HepG2 (cell line): Measurements from ENCODE around the gene CD40. TPM values are rescaled to one million over a fixed set of nuclear protein-coding genes. Genes with fewer than 3 reads are reported as not detected.

Experiments
- AFF4 ChIP-seq: sonication (generic); formaldehyde crosslinking; IDR thresholded peaks from 2 replicates; pipeline ENCODE4 v1.4.0; 2020; ENCODE audit warnings: missing genetic modification reagents
- ATRX ChIP-seq: sonication (generic); formaldehyde crosslinking; IDR thresholded peaks from 2 replicates; pipeline ENCODE4 v1.4.0; 2020; ENCODE audit warnings: missing genetic modification reagents, borderline replicate concordance
- CENPX ChIP-seq: sonication (generic); formaldehyde crosslinking; IDR thresholded peaks from 2 replicates; pipeline ENCODE4 v1.9.0; 2021; ENCODE audit warnings: mild to moderate bottlenecking, missing genetic modification reagents, moderate library complexity
- E2F1 ChIP-seq: sonication (generic); formaldehyde crosslinking; IDR thresholded peaks from 2 replicates; pipeline ENCODE4 v1.5.0; 2020; ENCODE audit warnings: missing genetic modification reagents
- ESRRA ChIP-seq: sonication (generic); formaldehyde crosslinking; IDR thresholded peaks from 2 replicates; pipeline ENCODE4 v1.5.1; 2020; ENCODE audit warnings: mild to moderate bottlenecking, low read depth, missing genetic modification reagents
- FOSL1 ChIP-seq: sonication (generic); formaldehyde crosslinking; IDR thresholded peaks from 2 replicates; pipeline ENCODE4 v1.9.0; 2021; ENCODE audit warnings: missing genetic modification reagents, borderline replicate concordance
- GMEB1 ChIP-seq: sonication (generic); formaldehyde crosslinking; IDR thresholded peaks from 2 replicates; pipeline ENCODE4 v1.5.1; 2020; ENCODE audit warnings: missing genetic modification reagents, mild to moderate bottlenecking, borderline replicate concordance
- NFIC ChIP-seq: IDR thresholded peaks from 2 replicates; pipeline ENCODE4 v1.6.1; 2012; ENCODE audit warnings: mild to moderate bottlenecking, low read length, inconsistent platforms
- TFDP2 ChIP-seq: sonication (generic); formaldehyde crosslinking; IDR thresholded peaks from 2 replicates; pipeline ENCODE4 v1.4.0; 2020; ENCODE audit warnings: missing genetic modification reagents
- ZBED4 ChIP-seq: sonication (generic); formaldehyde crosslinking; IDR thresholded peaks from 2 replicates; pipeline ENCODE4 v1.4.0; 2020; ENCODE audit warnings: missing genetic modification reagents, borderline replicate concordance
- ZBTB33 ChIP-seq: sonication (generic); formaldehyde crosslinking; IDR thresholded peaks from 2 replicates; pipeline ENCODE4 v1.4.0; 2020; ENCODE audit warnings: missing genetic modification reagents
- ZBTB8A ChIP-seq: sonication (generic); formaldehyde crosslinking; IDR thresholded peaks from 2 replicates; pipeline ENCODE4 v1.4.0; 2020; ENCODE audit warnings: mild to moderate bottlenecking, low read depth, missing genetic modification reagents, borderline replicate concordance
- ZFP36L2 ChIP-seq: sonication (generic); formaldehyde crosslinking; IDR thresholded peaks from 2 replicates; pipeline ENCODE4 v1.4.0; 2020; ENCODE audit warnings: missing genetic modification reagents
- ZNF674 ChIP-seq: sonication (generic); formaldehyde crosslinking; IDR thresholded peaks from 2 replicates; pipeline ENCODE4 v1.5.0; 2020; ENCODE audit warnings: low read depth, mild to moderate bottlenecking, missing genetic modification reagents
- polyA plus RNA-seq, 8 experiments: library from polyadenylated mRNA; depleted of rRNA in 3 of 8; stranded (reverse) in 7 of 8; unstranded in 1 of 8; fragments of >200 nt; fragmentation: Illumina TruSeq in 4 of 8; extraction: Trizol in 4 of 8; gene quantifications; 2 replicates each; pipeline versions ENCODE4 v1.2.1 to v1.2.3, GENCODE V29; 2011 to 2016; ENCODE audit warnings: low read depth in 4 of 8, missing spikeins in 1 of 8, mixed read lengths in 1 of 8; ENCODE audit not compliant: insufficient read depth in 1 of 8
- total RNA-seq, 5 experiments: library from RNA; depleted of rRNA; stranded (reverse); fragments of >200 nt; fragmentation: Illumina TruSeq; extraction: Trizol; gene quantifications; 2 replicates each; pipeline ENCODE4 v1.2.3, GENCODE V29; 2016; ENCODE audit warnings: low read depth in 1 of 5

Gene CD40
- total and polyA plus RNA-seq, 2 of the 13 experiments (the other 11 are each of a cell fraction or from before 2014, with no cell fraction given) = 4.6 to 13.4 TPM

GRCh38 chr20:46132705-46133120 is 14.6 kb downstream of the CD40 start (continued):
- TF ChIP-seq ZBTB8A (CRISPR knock-in tag) (no peak), ATRX (no peak), E2F1 (CRISPR knock-in tag) (no peak), ZNF674 (CRISPR knock-in tag) (no peak), ZBTB33 (CRISPR knock-in tag) (no peak), GMEB1 (CRISPR knock-in tag) (no peak), ZFP36L2 (CRISPR knock-in tag) (no peak), FOSL1 (CRISPR knock-in tag) (no peak), ESRRA (CRISPR knock-in tag) (no peak), TFDP2 (no peak), NFIC (no peak), AFF4 (no peak), CENPX (CRISPR knock-in tag) (no peak), ZBED4 (CRISPR knock-in tag) (no peak)
